Aorta (tissue), 5 donors: ENCODE results near the gene PIK3C2B. TPM values are rescaled to one million over a fixed set of nuclear protein-coding genes. Genes with fewer than 3 reads are reported as not detected.
A peak's percentile ranks its signal among the peaks of the same experiment; 100 is the strongest.
"Not testable (repeated sequence)": the region's sequence is repeated elsewhere in the genome, so short reads cannot be mapped to it uniquely, and the experiment has no call there.

Experiments used
- ATAC-seq: fragments of 200-7000 bp; cut with Tn5 transposase; one replicate; pipeline ENCODE4 v1.9.1; 2022; ENCODE audit warnings: moderate library complexity; ENCODE audit not compliant: low FRiP score
- DNase-seq, 2 donors: peaks; one replicate each; pipeline ENCODE4 v3.0.0-alpha.2; 2020
- H3K27ac ChIP-seq, 2 donors: one replicate each; pipeline ENCODE4 v1.5.1; 2013; ENCODE audit warnings: low read length in 2 of 2, mild to moderate bottlenecking in 2 of 2, moderate library complexity in 2 of 2, control low read depth in 1 of 2, inconsistent platforms in 1 of 2, low read depth in 1 of 2
- H3K27me3 ChIP-seq, 2 donors: one replicate each; pipeline ENCODE4 v1.6.1; 2013; ENCODE audit warnings: control low read depth in 1 of 2, low read length in 1 of 2, mild to moderate bottlenecking in 1 of 2, moderate library complexity in 1 of 2; ENCODE audit not compliant: insufficient read depth in 2 of 2, control insufficient read depth in 1 of 2
- H3K36me3 ChIP-seq, 2 donors: one replicate each; pipeline ENCODE4 v1.6.1; 2013; ENCODE audit warnings: control low read depth in 1 of 2, low read length in 1 of 2, mild to moderate bottlenecking in 1 of 2; ENCODE audit not compliant: insufficient read depth in 2 of 2, control insufficient read depth in 1 of 2
- H3K4me1 ChIP-seq, 2 donors: one replicate each; pipeline ENCODE4 v1.6.1; 2013; ENCODE audit warnings: low read length in 2 of 2, control low read depth in 1 of 2, mild to moderate bottlenecking in 1 of 2, moderate library complexity in 1 of 2; ENCODE audit not compliant: insufficient read depth in 2 of 2, control insufficient read depth in 1 of 2
- H3K4me3 ChIP-seq, 2 donors: one replicate each; pipeline ENCODE4 v1.5.1; 2013; ENCODE audit warnings: low read length in 2 of 2, control low read depth in 1 of 2, mild to moderate bottlenecking in 1 of 2
- H3K9me3 ChIP-seq: one replicate; pipeline ENCODE4 v1.6.1; 2013; ENCODE audit warnings: mild to moderate bottlenecking, low read length; ENCODE audit not compliant: control insufficient read depth
- WGBS, 2 donors: extraction: QIAGEN DNeasy Blood & Tissue Kit; methylation state at CpG; one replicate each; pipeline ENCODE4 v1.1.7; 2013; 5-methylcytosine and 5-hydroxymethylcytosine counted together
- intact Hi-C, 2 donors: fragments of 100-400 bp; cut with DNase I; formaldehyde crosslinking; loops; one replicate each; pipeline versions ENCODE4 v1.14.2 to v1.15.0; 2022
- polyA plus RNA-seq, 2 donors: library from polyadenylated mRNA; stranded (reverse); fragments of 200-250 nt; gene quantifications; one replicate each; pipeline ENCODE4 v1.2.3, GENCODE V29; 2013
- total RNA-seq, 2 donors: library from RNA; stranded (reverse); fragmentation: NEBNext Ultra II Directional; extraction: Animal tissue kit (Norgen Biotek cat#: 25700); gene quantifications; one replicate each; pipeline ENCODE4 v1.2.1, GENCODE V29; 2021
- donor health status: healthy with polysubstance abuse.
- donor health status: Bipolar disorder and iron deficiency.
- donor health status: DM: no; HTN: no; CAD: no.
- donor health status: DM: no; HTN: no; CAD: no.
- donor health status: DM: yes; HTN: yes; CAD: no.

Gene PIK3C2B
- total and polyA plus RNA-seq, 4 donors = 9.3 to 87.5 (median 26.8) TPM

GRCh38 chr1:204493145-204493983 is 1.2 kb downstream of the PIK3C2B start:
- WGBS, 2 donors = 2% methylated on average over 15 of the region's 15 CpGs
- ATAC-seq (peak; percentile 65), DNase-seq (peak; percentile 84 to 87)
- Histone ChIP-seq H3K4me1 (peaks cover 0 to 4% of the 10 kb centered on the region in 2 donors), H3K27ac (peak overlapping the region; percentile 9 to 62), H3K27me3 (no peaks in the 10 kb centered on the region), H3K36me3 (no peaks in the 10 kb centered on the region), H3K9me3 (no peaks in the 10 kb centered on the region), H3K4me3 (peak overlapping the region; percentile 31 to 51)
- intact Hi-C loops = no loop called here

- H3K4me3 ChIP-seq = no peak overlapping the region
- H3K36me3 ChIP-seq = no peaks in the 10 kb centered on the region
- ATAC-seq (no peak), DNase-seq (no peak)
- peaks cover 0 to 4% of the 10 kb centered on the region in 2 donors for H3K4me1 ChIP-seq
- no peaks in the 10 kb centered on the region for H3K9me3 ChIP-seq
- no peaks in the 10 kb centered on the region for H3K27me3 ChIP-seq
- no peak overlapping the region for H3K27ac ChIP-seq
- intact Hi-C loops = no loop called here
Measured at GRCh38 chr1:204491655-204492054, 3.0 kb downstream of the PIK3C2B start.

GRCh38 chr1:204487256-204487615 is 7.4 kb downstream of the PIK3C2B start:
- no peak overlapping the region for H3K4me3 ChIP-seq
- ATAC-seq (no peak), DNase-seq (no peak)
- H3K4me1 ChIP-seq = peaks cover 0 to under 1% of the 10 kb centered on the region in 2 donors
- H3K9me3 ChIP-seq = no peaks in the 10 kb centered on the region
- WGBS, 2 donors = 64 to 79% methylated on average over 5 of the region's 5 CpGs
- intact Hi-C loops = no loop called here
- no peak overlapping the region for H3K27ac ChIP-seq
- H3K36me3 ChIP-seq = no peaks in the 10 kb centered on the region
- no peaks in the 10 kb centered on the region for H3K27me3 ChIP-seq

- DNase-seq, H3K27ac ChIP-seq, H3K4me3 ChIP-seq, H3K9me3 ChIP-seq, H3K27me3 ChIP-seq, intact Hi-C loops, ATAC-seq, H3K36me3 ChIP-seq, H3K4me1 ChIP-seq: not testable (repeated sequence)
- 79 to 88% methylated on average over 9 of the region's 9 CpGs for WGBS, 2 donors
Measured at GRCh38 chr1:204486513-204487255, 7.9 kb downstream of the PIK3C2B start.

- H3K4me1 ChIP-seq = peaks cover 3 to 5% of the 10 kb centered on the region in 2 donors
- ATAC-seq (no peak), DNase-seq (no peak)
- H3K4me3 ChIP-seq = no peak overlapping the region
- intact Hi-C loops = no loop called here
- H3K27ac ChIP-seq = no peak overlapping the region
- no peaks in the 10 kb centered on the region for H3K9me3 ChIP-seq
- H3K36me3 ChIP-seq = no peaks in the 10 kb centered on the region
- no peaks in the 10 kb centered on the region for H3K27me3 ChIP-seq
- WGBS, 2 donors = 84 to 86% methylated on average over 7 of the region's 7 CpGs
Measured at GRCh38 chr1:204483791-204484190, 10.8 kb downstream of the PIK3C2B start.

- intact Hi-C loops = no loop called here
- DNase-seq (no peak), ATAC-seq (no peak)
- H3K36me3 ChIP-seq = no peaks in the 10 kb centered on the region
- no peaks in the 10 kb centered on the region for H3K27me3 ChIP-seq
- no peak overlapping the region for H3K4me3 ChIP-seq
- 56 to 58% methylated on average over 8 of the region's 8 CpGs for WGBS, 2 donors
- H3K9me3 ChIP-seq = no peaks in the 10 kb centered on the region
- H3K4me1 ChIP-seq = peaks cover 6 to 19% of the 10 kb centered on the region in 2 donors
- no peak overlapping the region for H3K27ac ChIP-seq
Measured at GRCh38 chr1:204480515-204480914, 14.1 kb downstream of the PIK3C2B start.

- Histone ChIP-seq H3K27ac (peak overlapping the region; percentile 47 to 60), H3K9me3 (no peaks in the 10 kb centered on the region), H3K27me3 (no peaks in the 10 kb centered on the region), H3K36me3 (no peaks in the 10 kb centered on the region), H3K4me1 (peaks cover 6 to 19% of the 10 kb centered on the region in 2 donors), H3K4me3 (no peak overlapping the region)
- 55% methylated on average over 13 of the region's 13 CpGs for WGBS, 2 donors
- ATAC-seq (no peak), DNase-seq (no peak)
- intact Hi-C loops = no loop called here
Measured at GRCh38 chr1:204479387-204480136, 15.0 kb downstream of the PIK3C2B start.

GRCh38 chr1:204478921-204479320 is 15.7 kb downstream of the PIK3C2B start:
- no peak overlapping the region for H3K4me3 ChIP-seq
- H3K4me1 ChIP-seq = peaks cover 6 to 21% of the 10 kb centered on the region in 2 donors
- H3K9me3 ChIP-seq = no peaks in the 10 kb centered on the region
- no peaks in the 10 kb centered on the region for H3K36me3 ChIP-seq
- H3K27ac ChIP-seq = peak overlapping the region; percentile 47 to 60
- no peaks in the 10 kb centered on the region for H3K27me3 ChIP-seq
- WGBS, 2 donors = 37 to 46% methylated on average over 2 of the region's 2 CpGs
- no peak for ATAC-seq
- intact Hi-C loops = no loop called here
- no peak for DNase-seq
